VCaP (cell line): ENCODE measurements around the gene BAIAP2L2.
"Not testable (repeated sequence)": the region's sequence is repeated elsewhere in the genome, so short reads cannot be mapped to it uniquely, and the experiment has no call there.

Experiments
- H3K27ac ChIP-seq: fragments of 450-650 bp; 2 replicates; pipeline ENCODE4 v1.5.1; 2017
- CTCF ChIP-seq: fragments of 450-650 bp; conservative IDR thresholded peaks from 2 replicates; pipeline ENCODE4 v1.5.1; 2017; ENCODE audit warnings: mild to moderate bottlenecking, moderate library complexity

The BAIAP2L2 gene

GRCh38 chr22:38081941-38082828, 28.3 kb downstream of the BAIAP2L2 start:
- H3K27ac ChIP-seq: no peak overlapping the region
- TF ChIP-seq CTCF: no peak

- TF ChIP-seq CTCF: no peak
Observed at GRCh38 chr22:38081636-38081940, 28.9 kb downstream of the BAIAP2L2 start.

GRCh38 chr22:38080850-38081635, 29.4 kb downstream of the BAIAP2L2 start:
- TF ChIP-seq CTCF: no peak
- no peak overlapping the region for H3K27ac ChIP-seq

More at GRCh38 chr22:38081636-38081940, 28.9 kb downstream of the BAIAP2L2 start:
- no peak overlapping the region for H3K27ac ChIP-seq

GRCh38 chr22:38080474-38080849, 30.0 kb downstream of the BAIAP2L2 start:
- H3K27ac ChIP-seq: no peak overlapping the region

GRCh38 chr22:38079804-38080203, 30.7 kb downstream of the BAIAP2L2 start:
- no peak overlapping the region for H3K27ac ChIP-seq
- no peak for TF ChIP-seq CTCF

More at GRCh38 chr22:38080474-38080849, 30.0 kb downstream of the BAIAP2L2 start:
- TF ChIP-seq CTCF: no peak

GRCh38 chr22:38079208-38079607, 31.3 kb downstream of the BAIAP2L2 start:
- not testable (repeated sequence) for H3K27ac ChIP-seq

GRCh38 chr22:38078046-38078840, 32.2 kb downstream of the BAIAP2L2 start:
- TF ChIP-seq CTCF: no peak
- no peak overlapping the region for H3K27ac ChIP-seq
